Adrenal gland (tissue), 12 donors: ENCODE data around the gene NOTCH3. TPM values are rescaled to one million over a fixed set of nuclear protein-coding genes. Genes with fewer than 3 reads are reported as not detected.

ENCODE experiments used
- DNase-seq, 7 donors: peaks; one replicate each; pipeline ENCODE4 v3.0.0-alpha.2; 2019 to 2020
- H3K27ac ChIP-seq, 5 donors: fragments of 200-600 bp; sonication (generic) in 4 of 5; 1 replicate in 3 of 5; 2 replicates in 2 of 5; pipeline versions ENCODE4 v1.5.1 to v1.8.0; 2016 to 2020; ENCODE audit warnings: mild to moderate bottlenecking in 1 of 5
- H3K27me3 ChIP-seq: fragments of 200-600 bp; 2 replicates; pipeline ENCODE4 v1.8.0; 2021
- H3K36me3 ChIP-seq, 2 donors: fragments of 200-600 bp; replicated peaks in 1 of 2; 1 replicate in 1 of 2; 2 replicates in 1 of 2; pipeline versions ENCODE4 v1.5.1 to v1.8.0; 2018 to 2022
- H3K4me1 ChIP-seq, 2 donors: fragments of 200-600 bp; replicated peaks in 1 of 2; 1 replicate in 1 of 2; 2 replicates in 1 of 2; pipeline versions ENCODE4 v1.5.1 to v1.8.0; 2018 to 2021
- H3K4me3 ChIP-seq, 4 donors: fragments of 200-600 bp; sonication (generic) in 3 of 4; one replicate each; pipeline ENCODE4 v1.5.1; 2016 to 2018
- H3K9me3 ChIP-seq, 3 donors: fragments of 200-600 bp; sonication (generic) in 1 of 3; replicated peaks in 1 of 3; 1 replicate in 2 of 3; 2 replicates in 1 of 3; pipeline versions ENCODE4 v1.5.1 to v1.8.0; 2016 to 2021
- POLR2A ChIP-seq, 2 donors: fragments of 450-650 bp; IDR thresholded peaks; one replicate each; pipeline ENCODE4 v1.6.1; 2017; ENCODE audit warnings: antibody characterized with exemption in 2 of 2, mild to moderate bottlenecking in 2 of 2, moderate library complexity in 1 of 2
- WGBS, 4 donors: extraction: QIAGEN DNeasy Blood & Tissue Kit in 2 of 4; methylation state at CpG; one replicate each; pipeline versions ENCODE4 v1.1.5 to v1.1.7; 2013 to 2017; 5-methylcytosine and 5-hydroxymethylcytosine counted together
- intact Hi-C, 2 donors: fragments of 100-400 bp; cut with DNase I; formaldehyde crosslinking; loops; one replicate each; pipeline versions ENCODE4 v1.14.1 to v1.15.0; 2022 to 2023
- polyA plus RNA-seq, 3 donors: library from polyadenylated mRNA; stranded (reverse); fragments of 200-250 nt in 2 of 3; fragments of 350-450 nt in 1 of 3; fragmentation: Illumina TruSeq in 1 of 3; extraction: RNeasy Lipid Tissue Mini Kit (QIAGEN cat#74804) in 1 of 3; gene quantifications; one replicate each; pipeline ENCODE4 v1.2.3, GENCODE V29; 2013 to 2014
- total RNA-seq, 9 donors: library from RNA; depleted of rRNA in 4 of 9; stranded (reverse); fragments of >200 nt in 4 of 9; fragments of 120-200 nt in 1 of 9; fragmentation: NEBNext Ultra II Directional in 1 of 9; extraction: Animal tissue kit (Norgen Biotek cat#: 25700) in 1 of 9; gene quantifications; one replicate each; pipeline versions ENCODE4 v1.1.0 to v1.2.4, GENCODE V29; 2013 to 2023
- TF ChIP-seq, protein P1 (sequence below), 6 experiments: fragments of 450-650 bp in 4 of 6; fragments of 200-600 bp in 2 of 6; sonication (generic) in 1 of 6; IDR thresholded peaks; 1 replicate in 5 of 6; 2 replicates in 1 of 6; pipeline versions ENCODE4 v1.5.1 to v1.8.0; 2016 to 2021; ENCODE audit warnings: antibody characterized with exemption in 6 of 6, mild to moderate bottlenecking in 2 of 6, moderate library complexity in 1 of 6
- donor health status: healthy with polysubstance abuse.
- donor health status: Bipolar disorder and iron deficiency.
- donor health status: DM: yes; HTN: yes; CAD: no.
- donor health status: DM: no; HTN: no; CAD: no.
- donor health status: DM: no; HTN: no; CAD: no.
- donor health status: DM: yes; HTN: yes; CAD: no.

The NOTCH3 gene
- total and polyA plus RNA-seq, 12 donors = 3.7 to 39.3 (median 12.8) TPM

DNA sequence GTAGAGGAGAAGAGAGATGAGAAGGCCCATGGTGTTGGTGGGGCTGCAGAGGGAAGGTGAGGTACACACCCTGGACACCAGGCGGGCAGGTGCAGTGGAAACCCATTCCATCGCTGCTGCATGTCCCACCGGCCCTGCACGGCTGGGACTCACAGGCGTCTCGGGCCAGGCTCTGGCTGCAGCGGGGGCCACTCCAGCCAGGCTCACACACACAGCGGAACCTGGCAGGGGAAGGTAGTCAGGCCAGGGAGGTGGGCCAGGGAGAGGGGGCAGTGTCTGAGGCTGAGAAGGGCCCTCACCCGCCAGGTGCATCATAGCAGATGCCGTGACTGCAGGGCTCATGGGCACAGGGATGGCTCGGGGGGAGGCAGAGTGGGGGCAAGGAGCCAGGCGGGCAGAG is 15.6 kb downstream of the NOTCH3 start:
- no peak for TF ChIP-seq POLR2A (IDR thresholded peaks at IDR 0.05)
- TF ChIP-seq, protein P1, sequence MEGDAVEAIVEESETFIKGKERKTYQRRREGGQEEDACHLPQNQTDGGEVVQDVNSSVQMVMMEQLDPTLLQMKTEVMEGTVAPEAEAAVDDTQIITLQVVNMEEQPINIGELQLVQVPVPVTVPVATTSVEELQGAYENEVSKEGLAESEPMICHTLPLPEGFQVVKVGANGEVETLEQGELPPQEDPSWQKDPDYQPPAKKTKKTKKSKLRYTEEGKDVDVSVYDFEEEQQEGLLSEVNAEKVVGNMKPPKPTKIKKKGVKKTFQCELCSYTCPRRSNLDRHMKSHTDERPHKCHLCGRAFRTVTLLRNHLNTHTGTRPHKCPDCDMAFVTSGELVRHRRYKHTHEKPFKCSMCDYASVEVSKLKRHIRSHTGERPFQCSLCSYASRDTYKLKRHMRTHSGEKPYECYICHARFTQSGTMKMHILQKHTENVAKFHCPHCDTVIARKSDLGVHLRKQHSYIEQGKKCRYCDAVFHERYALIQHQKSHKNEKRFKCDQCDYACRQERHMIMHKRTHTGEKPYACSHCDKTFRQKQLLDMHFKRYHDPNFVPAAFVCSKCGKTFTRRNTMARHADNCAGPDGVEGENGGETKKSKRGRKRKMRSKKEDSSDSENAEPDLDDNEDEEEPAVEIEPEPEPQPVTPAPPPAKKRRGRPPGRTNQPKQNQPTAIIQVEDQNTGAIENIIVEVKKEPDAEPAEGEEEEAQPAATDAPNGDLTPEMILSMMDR (IDR thresholded peaks at IDR 0.05) = no peak
- Histone ChIP-seq H3K36me3 (no peaks in the 10 kb centered on the region), H3K27me3 (no peaks in the 10 kb centered on the region), H3K4me1 (no peaks in the 10 kb centered on the region), H3K9me3 (no peaks in the 10 kb centered on the region), H3K4me3 (no peak overlapping the region), H3K27ac (no peak overlapping the region)
- 80 to 90% (median 87%) methylated on average over 1 to 12 of the region's 12 CpGs for WGBS, 4 donors
- intact Hi-C loops = no loop called here
- no peak for DNase-seq

GRCh38 chr19:15184776-15185175 is 16.0 kb downstream of the NOTCH3 start:
- no peak for TF ChIP-seq POLR2A (IDR thresholded peaks at IDR 0.05)
- TF ChIP-seq, protein P1 (IDR thresholded peaks at IDR 0.05) = no peak
- WGBS, 4 donors = 76 to 95% (median 86%) methylated on average over 2 to 4 of the region's 4 CpGs
- Histone ChIP-seq H3K27ac (no peak overlapping the region), H3K9me3 (no peaks in the 10 kb centered on the region), H3K36me3 (no peaks in the 10 kb centered on the region), H3K4me1 (no peaks in the 10 kb centered on the region), H3K27me3 (no peaks in the 10 kb centered on the region), H3K4me3 (no peak overlapping the region)
- DNase-seq = no peak
- intact Hi-C loops = no loop called here

- DNase-seq = no peak
- Histone ChIP-seq H3K4me3 (no peak overlapping the region), H3K36me3 (no peaks in the 10 kb centered on the region), H3K4me1 (no peaks in the 10 kb centered on the region), H3K27me3 (no peaks in the 10 kb centered on the region), H3K27ac (no peak overlapping the region), H3K9me3 (no peaks in the 10 kb centered on the region)
- intact Hi-C loops = no loop called here
- TF ChIP-seq, protein P1 (IDR thresholded peaks at IDR 0.05) = no peak
- 72 to 91% (median 85%) methylated on average over 3 to 23 of the region's 23 CpGs for WGBS, 4 donors
These were observed 19.4 kb downstream of the NOTCH3 start for GRCh38 chr19:15181394-15181793.

- TF ChIP-seq, protein P1 (IDR thresholded peaks at IDR 0.05) = no peak
- TF ChIP-seq POLR2A (IDR thresholded peaks at IDR 0.05) = no peak
- Histone ChIP-seq H3K4me1 (no peaks in the 10 kb centered on the region), H3K36me3 (no peaks in the 10 kb centered on the region), H3K4me3 (no peak overlapping the region), H3K27ac (no peak overlapping the region), H3K27me3 (no peaks in the 10 kb centered on the region), H3K9me3 (no peaks in the 10 kb centered on the region)
- DNase-seq = peak in 5 of 7 donors; percentile 21 to 57 (median 32)
- 71 to 79% (median 75%) methylated on average over 34 to 39 of the region's 39 CpGs for whole genome bisulfite sequencing, 4 donors
- intact Hi-C loops = no loop called here
These were observed 20.1 kb downstream of the NOTCH3 start for GRCh38 chr19:15180451-15181390.
